ENCODE results near the gene ZCCHC18. TPM values are rescaled to one million over a fixed set of nuclear protein-coding genes. Genes with fewer than 3 reads are reported as not detected.

ZCCHC18 gene
- total RNA-seq, result 1.1 TPM in 2 replicates

GRCh38 chrX:104112326-104112951 lies at the start of gene ZCCHC18:
Gene ZCCHC18, plus strand, starts transcription at chrX:104112523. Its CDS starts 1,589 bp downstream, at chrX:104114112.

GRCh38 chrX:104075778-104076445 lies 36.4 kb upstream of the ZCCHC18 start, which contains the start of gene TMSB15C:
Gene TMSB15C, minus strand, starts transcription at chrX:104076236.

GRCh38 chrX:104156630-104157529 lies 44.6 kb downstream of the ZCCHC18 start, which contains the start of gene SLC25A53:
Gene SLC25A53, minus strand, starts transcription at chrX:104157009. Its CDS starts 51,752 bp downstream, at chrX:104105257.

Other genes with a start within 250 kb of the ZCCHC18 start
- 1.8 and 11.1 TPM in 2 replicates for gene TMSB15B, start 149.9 kb upstream of the ZCCHC18 start, total RNA-seq
- gene H2BW1, start 98.8 kb upstream of the ZCCHC18 start, total RNA-seq, result not detected in 2 replicates
- gene H2BW2, start 72.6 kb upstream of the ZCCHC18 start, total RNA-seq, result not detected in 2 replicates
- gene TMSB15C, start 36.3 kb upstream of the ZCCHC18 start, total RNA-seq, result 0.58 and 1.1 TPM in 2 replicates
- 3.6 and 5.5 TPM in 2 replicates for gene SLC25A53, start 44.5 kb downstream of the ZCCHC18 start, total RNA-seq
- gene FAM199X, start 53.9 kb downstream of the ZCCHC18 start, total RNA-seq, result 6.2 and 7.9 TPM in 2 replicates
- not detected in 2 replicates for gene ESX1, start 142.4 kb downstream of the ZCCHC18 start, total RNA-seq